ENCODE measurements around the gene TAMALIN.

The TAMALIN gene

DNA sequence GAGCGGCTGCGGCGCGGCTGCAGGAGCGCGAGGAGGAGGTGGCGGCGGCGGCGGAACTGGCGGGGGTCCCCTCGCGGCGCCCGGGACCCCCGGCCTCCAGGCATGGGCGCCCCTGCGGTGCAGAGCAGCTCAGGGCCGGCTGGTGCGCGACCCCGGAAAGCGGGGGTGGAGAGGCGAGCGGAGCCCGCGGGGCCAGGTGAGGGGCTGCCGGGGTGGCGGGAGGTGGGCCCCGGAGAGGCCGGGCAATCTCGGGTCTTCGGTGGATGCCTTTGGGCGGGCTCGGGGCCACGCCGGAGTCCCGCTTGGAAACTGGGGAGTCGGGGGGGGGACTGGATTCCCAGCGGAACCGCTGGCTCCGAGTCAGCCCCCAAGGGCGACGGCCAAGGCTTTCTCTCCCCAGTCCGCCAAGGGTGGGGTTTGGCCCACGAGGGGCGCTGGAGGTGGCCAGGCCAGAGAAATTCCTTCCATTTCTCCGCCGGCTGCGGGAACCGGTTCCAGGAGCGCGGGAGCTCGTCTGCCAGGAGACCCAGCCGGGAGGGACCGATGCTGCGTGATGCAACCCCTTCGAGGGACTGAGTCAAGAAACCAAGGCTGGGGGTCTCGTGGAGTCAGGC is 30.6 kb downstream of the TAMALIN start:
- peak; percentile 54 for DNase-seq

- DNase-seq, result no peak
Observed at GRCh38 chr12:52038447-52038846, 31.7 kb downstream of the TAMALIN start.

- DNase-seq, result no peak
Observed at GRCh38 chr12:52041035-52041434, 34.3 kb downstream of the TAMALIN start.

DNA sequence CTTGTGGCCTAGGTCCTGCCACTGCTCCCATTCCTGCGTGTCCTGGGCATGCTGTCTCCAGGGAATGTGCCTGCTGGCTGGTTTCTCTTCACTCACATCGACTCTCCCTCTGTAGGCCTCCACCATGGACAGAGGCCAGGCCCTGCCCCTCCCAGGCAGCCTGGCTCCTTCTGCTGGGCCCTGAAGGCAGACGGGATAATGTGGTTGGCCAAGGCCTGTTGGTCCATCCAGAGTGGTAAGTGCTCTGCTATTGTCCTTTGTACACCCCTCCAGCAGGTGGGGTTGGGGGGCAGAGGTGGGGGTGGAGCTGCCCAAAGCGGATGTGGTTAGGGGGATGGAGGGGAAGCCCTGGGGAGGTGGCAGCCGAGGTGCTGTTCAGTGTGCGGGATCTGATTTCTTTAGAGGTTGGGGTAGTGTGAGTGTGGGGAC is 35.0 kb downstream of the TAMALIN start:
- DNase-seq, result no peak

GRCh38 chr12:52042706-52043385 is 36.1 kb downstream of the TAMALIN start:
- DNase-seq, result no peak

DNA sequence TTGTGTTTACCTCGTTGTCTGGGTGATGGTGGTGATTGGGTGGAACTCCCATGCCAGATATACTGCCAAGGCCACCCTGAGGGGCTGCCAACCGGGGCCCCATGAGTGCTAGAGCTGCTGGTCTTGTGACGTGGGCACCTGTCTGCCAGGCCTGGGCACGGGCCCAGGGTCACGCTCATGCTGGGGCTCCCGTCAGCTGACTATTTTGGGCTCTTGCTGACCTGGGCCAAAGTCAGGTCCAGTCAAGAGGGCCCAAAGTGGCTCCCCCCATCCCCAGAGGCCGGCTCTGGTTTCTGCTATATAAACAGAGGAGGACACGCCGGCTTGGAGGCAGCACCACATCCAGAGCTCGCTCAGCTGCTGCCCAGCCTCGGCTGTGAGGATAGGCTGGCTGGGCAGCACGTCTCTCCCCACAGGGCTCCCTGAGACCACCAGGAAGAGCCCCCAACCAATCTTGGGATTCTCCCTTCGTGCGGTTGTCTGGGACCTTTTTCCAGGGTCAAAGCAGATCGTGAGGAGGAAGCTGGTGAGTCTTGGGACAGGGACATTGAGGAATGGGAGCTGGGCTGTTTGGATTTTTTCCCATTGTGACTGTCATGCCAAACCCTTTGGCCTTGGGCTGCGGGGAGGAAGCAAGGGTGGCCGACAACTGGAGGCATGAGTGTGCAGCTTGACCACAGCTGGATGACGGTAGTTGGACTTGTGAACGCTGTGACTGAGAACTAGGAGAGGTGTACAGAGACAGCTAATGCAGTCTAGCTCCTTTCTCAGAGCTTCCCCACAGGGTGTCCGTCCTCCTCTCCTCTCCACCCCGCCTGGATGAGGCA is 36.9 kb downstream of the TAMALIN start:
- DNase-seq, result no peak

- DNase-seq, result peak; percentile 52
Observed at GRCh38 chr12:52044292-52044983, 37.7 kb downstream of the TAMALIN start.

DNA sequence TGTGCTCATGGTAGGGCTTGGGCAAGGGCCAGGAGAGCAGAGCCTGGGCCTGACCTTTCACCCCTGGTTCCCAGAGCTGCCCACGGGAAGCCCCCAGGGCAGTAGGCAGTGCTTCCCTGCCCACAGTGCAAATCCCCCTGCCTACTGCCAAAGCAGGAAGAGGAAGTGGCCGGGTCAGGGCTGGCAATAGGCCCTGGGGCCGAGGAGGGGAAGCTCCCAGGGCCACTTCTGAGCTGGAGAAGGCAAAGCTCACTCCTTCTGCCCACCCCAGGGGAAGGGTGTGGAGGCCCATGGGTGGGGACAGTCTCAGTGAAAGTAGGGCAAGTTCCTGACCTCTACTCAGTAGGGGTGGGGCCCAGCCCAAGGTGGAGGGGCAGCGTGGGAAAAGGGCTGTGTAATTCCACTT is 39.1 kb downstream of the TAMALIN start:
- no peak for DNase-seq

DNA sequence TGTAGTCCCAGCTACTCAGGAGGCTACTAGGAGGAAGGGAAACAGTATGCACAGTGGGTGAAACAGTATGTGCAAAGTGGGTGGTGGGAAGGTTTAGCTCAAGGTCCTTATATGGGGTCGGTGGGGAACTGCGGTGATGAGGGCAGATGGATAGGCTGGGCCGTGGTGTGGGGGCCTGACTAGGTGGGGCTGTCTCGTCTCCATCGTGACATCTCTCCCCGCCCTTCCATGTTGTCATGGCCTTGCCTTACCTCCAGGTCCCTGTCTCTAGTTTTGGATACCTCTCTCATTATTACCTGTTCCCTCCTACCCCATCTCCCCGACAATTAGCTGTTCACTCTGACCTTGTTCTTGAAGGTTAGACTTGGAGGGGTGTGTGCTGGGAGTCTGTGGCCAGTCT is 40.1 kb downstream of the TAMALIN start:
- DNase-seq, result no peak

- DNase-seq, result no peak
Observed at GRCh38 chr12:52049286-52049685, 42.5 kb downstream of the TAMALIN start.

- DNase-seq, result no peak
Observed at GRCh38 chr12:52049688-52050087, 42.9 kb downstream of the TAMALIN start.

DNA sequence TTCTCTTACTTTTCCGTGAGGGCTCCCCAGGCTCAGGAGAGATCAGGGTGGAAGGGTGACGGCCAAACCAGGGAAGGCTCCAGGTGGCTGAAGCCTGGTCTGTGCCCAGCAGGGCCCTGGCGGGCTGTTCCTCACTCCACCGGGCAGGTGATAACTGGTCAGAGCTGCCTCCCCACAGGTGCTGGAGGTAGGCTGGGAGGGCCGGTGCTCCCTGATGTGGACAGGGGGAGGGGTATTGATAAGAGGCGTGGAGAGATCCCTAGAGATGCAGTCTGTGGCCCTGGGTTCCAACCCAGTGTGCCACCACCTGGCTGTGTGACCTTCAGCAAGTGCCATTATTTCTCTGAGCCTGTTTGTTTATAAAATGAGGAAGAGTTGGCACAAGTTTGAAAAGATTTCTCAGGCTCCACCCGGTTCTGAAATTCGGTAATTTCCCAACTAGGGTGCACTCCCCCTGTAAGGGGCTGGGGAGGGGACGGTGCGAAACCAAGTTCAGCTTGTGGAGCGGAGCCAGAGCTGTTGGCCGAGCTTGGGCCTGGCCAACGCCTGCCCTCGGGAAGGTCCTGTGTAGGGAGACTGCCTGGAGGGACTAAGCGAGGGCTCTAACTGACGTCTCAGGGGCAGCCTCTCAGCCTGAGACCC is 43.5 kb downstream of the TAMALIN start:
- DNase-seq, result no peak

DNA sequence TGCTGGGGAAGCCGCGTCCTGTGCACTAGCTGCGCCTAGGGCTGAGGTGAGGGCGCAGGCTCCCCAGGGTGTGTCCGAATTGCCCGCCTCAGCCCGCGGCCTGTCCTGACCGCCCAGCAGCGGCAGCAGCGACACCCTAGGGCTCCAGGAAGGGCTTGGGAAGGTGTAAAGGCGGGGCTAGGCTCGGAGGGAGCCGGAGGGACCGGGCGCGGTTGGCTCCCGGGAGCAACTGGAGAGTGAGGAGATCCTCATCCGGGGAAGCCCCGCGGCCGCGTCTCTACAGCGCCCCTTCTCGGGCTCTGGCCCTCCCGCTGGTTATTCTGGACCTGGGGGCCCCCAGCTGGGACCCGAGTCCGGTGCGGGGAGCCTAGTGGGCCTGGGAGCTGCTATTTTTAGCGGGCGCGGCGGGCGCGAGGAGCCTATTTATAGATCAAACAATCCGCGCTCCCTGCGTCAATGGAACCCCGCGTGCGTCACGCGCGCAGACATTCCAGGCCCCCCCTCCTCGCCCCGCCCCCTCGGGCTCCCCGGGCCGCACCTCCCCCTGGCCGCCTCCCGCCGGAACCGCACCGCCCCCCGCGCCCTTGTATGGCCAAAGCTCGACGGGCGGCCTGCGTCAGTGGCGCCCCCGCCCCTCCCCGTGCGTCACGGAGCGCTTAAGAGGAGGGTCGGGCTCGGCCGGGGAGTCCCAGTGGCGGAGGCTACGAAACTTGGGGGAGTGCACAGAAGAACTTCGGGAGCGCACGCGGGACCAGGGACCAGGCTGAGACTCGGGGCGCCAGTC is 44.2 kb downstream of the TAMALIN start, which contains the start of gene NR4A1:
Gene NR4A1, plus strand, starts transcription at position 685 of the 784 bp plus-strand sequence. CDS start 2,887 bp downstream, outside the sequence.
- peak; percentile 93 for DNase-seq

- DNase-seq, result no peak
Observed at GRCh38 chr12:52052468-52053186, 45.9 kb downstream of the TAMALIN start.

DNA sequence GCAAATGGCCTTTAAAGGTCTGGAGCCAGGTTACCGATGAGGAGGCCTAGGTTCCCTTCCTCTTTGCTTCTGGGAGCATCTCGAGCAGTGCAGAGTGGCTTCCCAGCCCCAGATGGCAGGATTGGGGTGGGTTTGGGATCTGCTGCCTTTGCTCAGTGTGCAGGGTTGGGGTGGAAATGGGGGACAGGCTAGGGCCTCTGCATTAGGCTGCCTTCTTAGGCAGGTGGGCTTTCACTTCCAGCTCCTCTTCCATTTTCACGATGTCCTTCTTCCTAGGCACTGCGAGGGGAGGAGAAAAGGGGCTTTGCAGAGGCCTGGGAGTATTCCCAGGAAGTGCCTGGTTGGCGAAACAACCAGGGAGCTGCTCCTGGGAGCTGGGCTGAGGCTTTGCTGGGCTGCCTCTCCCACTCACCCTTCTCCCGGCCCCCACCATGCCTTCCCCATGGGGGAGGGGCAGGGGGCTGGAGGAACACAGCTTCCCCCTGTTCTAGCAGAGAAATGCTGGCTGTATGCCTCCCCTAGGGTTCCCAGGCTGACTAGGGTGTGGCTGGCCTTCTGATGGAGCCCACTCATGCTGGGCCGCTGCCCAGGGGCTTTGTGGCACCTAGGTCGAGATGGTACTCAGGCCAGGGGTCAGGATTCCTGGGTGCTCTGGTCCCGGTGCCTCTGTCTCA is 46.9 kb downstream of the TAMALIN start:
- no peak for DNase-seq

- DNase-seq, result no peak
Observed at GRCh38 chr12:52054231-52054832, 47.6 kb downstream of the TAMALIN start.

GRCh38 chr12:52054833-52055730 is 48.3 kb downstream of the TAMALIN start:
- no peak for DNase-seq
